K562 (cell line): ENCODE results near the gene PTHLH. TPM values are rescaled to one million over a fixed set of nuclear protein-coding genes. Genes with fewer than 3 reads are reported as not detected.
A peak's percentile ranks its signal among the peaks of the same experiment; 100 is the strongest.

ENCODE experiments used
- BMI1 ChIP-seq: fragments of 150-350 bp; IDR thresholded peaks from 2 replicates; pipeline ENCODE4 v1.6.1; 2014; ENCODE audit warnings: low read length
- COPS2 ChIP-seq: fragments of 450-650 bp; conservative IDR thresholded peaks from 2 replicates; pipeline ENCODE4 v1.6.1; 2016; ENCODE audit warnings: mild to moderate bottlenecking, moderate library complexity
- CTBP1 ChIP-seq: fragments of 450-650 bp; IDR thresholded peaks from 2 replicates; pipeline ENCODE4 v1.6.1; 2016; ENCODE audit warnings: borderline replicate concordance
- CXXC5 ChIP-seq: fragments of 250-450 bp; sonication (Bioruptor Pico); IDR thresholded peaks from 2 replicates; pipeline ENCODE4 v1.8.0; 2022; ENCODE audit warnings: inconsistent platforms, mild to moderate bottlenecking, moderate library complexity
- L3MBTL2 ChIP-seq: fragments of 450-650 bp; IDR thresholded peaks from 2 replicates; pipeline ENCODE4 v1.6.1; 2016; ENCODE audit warnings: mild to moderate bottlenecking, moderate library complexity
- MAX ChIP-seq: sonication (generic); formaldehyde crosslinking; IDR thresholded peaks from 2 replicates; pipeline ENCODE4 v1.9.0; 2022; ENCODE audit warnings: mild to moderate bottlenecking, missing genetic modification reagents
- MAZ ChIP-seq, 2 experiments: fragments of 450-650 bp in 1 of 2; sonication (generic) in 1 of 2; formaldehyde crosslinking; IDR thresholded peaks in 1 of 2; conservative IDR thresholded peaks in 1 of 2; 2 replicates each; pipeline versions ENCODE4 v1.4.0 to v1.5.0; 2020; ENCODE audit warnings: mild to moderate bottlenecking in 1 of 2, missing genetic modification reagents in 1 of 2
- MYNN ChIP-seq, 2 experiments: sonication (generic); formaldehyde crosslinking in 1 of 2; IDR thresholded peaks; 2 replicates each; pipeline versions ENCODE4 v1.5.0 to v1.6.1; 2016 to 2020; ENCODE audit warnings: antibody characterized with exemption in 1 of 2, missing genetic modification reagents in 1 of 2
- NFRKB ChIP-seq: fragments of 450-650 bp; IDR thresholded peaks from 2 replicates; pipeline ENCODE4 v1.6.1; 2016; ENCODE audit warnings: low read depth
- NRF1 ChIP-seq, 2 experiments: fragments of 450-650 bp; IDR thresholded peaks in 1 of 2; conservative IDR thresholded peaks in 1 of 2; 2 replicates each; pipeline ENCODE4 v1.6.1; 2014; ENCODE audit warnings: mild to moderate bottlenecking in 2 of 2
- RFX1 ChIP-seq: fragments of 450-650 bp; IDR thresholded peaks from 2 replicates; pipeline ENCODE4 v1.6.1; 2016; ENCODE audit warnings: mild to moderate bottlenecking, moderate library complexity
- SIRT6 ChIP-seq: IDR thresholded peaks from one replicate; pipeline ENCODE4 v1.6.1; 2012; ENCODE audit warnings: low read depth, mild to moderate bottlenecking, control low read depth, inconsistent platforms, low read length, moderate library complexity
- SMC3 ChIP-seq: conservative IDR thresholded peaks from 2 replicates; pipeline ENCODE4 v1.6.1; 2011; ENCODE audit warnings: low read depth, low read length, improper control_type of control experiment; ENCODE audit not compliant: insufficient read depth
- TEAD1 ChIP-seq, 2 experiments: fragments of 450-650 bp in 1 of 2; sonication (generic) in 1 of 2; formaldehyde crosslinking; IDR thresholded peaks; 2 replicates each; pipeline versions ENCODE4 v1.4.0 to v1.8.0; 2020 to 2022; ENCODE audit warnings: mild to moderate bottlenecking in 2 of 2, missing genetic modification reagents in 1 of 2
- TOE1 ChIP-seq, 2 experiments: fragments of 450-650 bp in 1 of 2; sonication (generic) in 1 of 2; formaldehyde crosslinking in 1 of 2; IDR thresholded peaks; 2 replicates each; pipeline versions ENCODE4 v1.7.1 to v1.8.0; 2016 to 2022; ENCODE audit warnings: borderline replicate concordance in 2 of 2, mild to moderate bottlenecking in 2 of 2, antibody characterized with exemption in 1 of 2, inconsistent platforms in 1 of 2, low read depth in 1 of 2, missing genetic modification reagents in 1 of 2, moderate library complexity in 1 of 2
- XRCC5 ChIP-seq: fragments of 200-400 bp; formaldehyde crosslinking; IDR thresholded peaks from 2 replicates; pipeline ENCODE4 v1.6.1; 2017; ENCODE audit warnings: low read depth, mild to moderate bottlenecking, low read length
- ZNF592 ChIP-seq: fragments of 450-650 bp; IDR thresholded peaks from 2 replicates; pipeline ENCODE4 v1.6.1; 2017; ENCODE audit warnings: antibody characterized with exemption, mild to moderate bottlenecking
- polyA plus RNA-seq, 8 experiments: library from polyadenylated mRNA; depleted of rRNA in 4 of 8; stranded (reverse) in 5 of 8; unstranded in 3 of 8; fragments of >200 nt; fragmentation: Nextera tagmentation in 2 of 8; fragmentation: Illumina TruSeq in 1 of 8; extraction: Ambion mirVana in 2 of 8; extraction: Trizol in 1 of 8; gene quantifications; 2 replicates each; pipeline versions ENCODE4 v1.2.1 to v1.2.3, GENCODE V29; 2011 to 2014; ENCODE audit warnings: inconsistent platforms in 1 of 8, missing spikeins in 1 of 8
- total RNA-seq, 7 experiments: library from RNA; depleted of rRNA in 6 of 7; stranded (reverse); fragments of >200 nt in 6 of 7; fragmentation: Illumina TruSeq in 2 of 7; extraction: Trizol in 2 of 7; gene quantifications; 2 replicates each; pipeline versions ENCODE4 v1.2.1 to v1.2.3, GENCODE V29; 2011 to 2021; ENCODE audit warnings: low replicate concordance in 1 of 7
- TF ChIP-seq, protein P1 (sequence below): fragments of 250-450 bp; sonication (Bioruptor Pico); IDR thresholded peaks from 2 replicates; pipeline ENCODE4 v1.4.0; 2020
- TF ChIP-seq, protein P2 (sequence below): sonication (generic); formaldehyde crosslinking; IDR thresholded peaks from 2 replicates; pipeline ENCODE4 v1.8.0; 2022; ENCODE audit warnings: missing genetic modification reagents, mild to moderate bottlenecking, moderate library complexity, borderline replicate concordance

PTHLH gene
- total and polyA plus RNA-seq, 9 of the 15 experiments (the other 6 are each of a cell fraction or from before 2014, with no cell fraction given): 0.14 to 2.5 (median 0.74) TPM

- TF ChIP-seq TOE1 (IDR thresholded peaks at IDR 0.05; ENCODE audit: borderline replicate concordance) (0 out of 2 replicates have a peak, but pooled peaks have one; percentile 47), TOE1 (CRISPR knock-in tag; IDR thresholded peaks at IDR 0.05; ENCODE audit: borderline replicate concordance, low read depth) (no peak), SMC3 (0 out of 2 replicates have a peak, but pooled peaks have one; percentile 8), NFRKB (no peak), RFX1 (peak; percentile 31; the same call in 1 of the 2 replicates), TEAD1 (CRISPR knock-in tag; IDR thresholded peaks at IDR 0.05) (peak in 1 of 2 experiments; percentile 70; a peak in 1 of 4 replicates), NRF1 (conservative IDR thresholded peaks at IDR 0.05 in 1 of 2, IDR thresholded peaks at IDR 0.05 in 1 of 2) (peak; percentile 50 to 57), L3MBTL2 (peak; percentile 95), MAZ (CRISPR knock-in tag; conservative IDR thresholded peaks at IDR 0.05 in 1 of 2, IDR thresholded peaks at IDR 0.05 in 1 of 2) (peak; percentile 27 to 58; a peak in 3 of 4 replicates), XRCC5 (0 out of 2 replicates have a peak, but pooled peaks have one; percentile 55), SIRT6 (no peak), COPS2 (no peak), MAX (CRISPR knock-in tag) (no peak), CXXC5 (CRISPR knock-in tag) (peak; percentile 67), BMI1 (no peak), MYNN (IDR thresholded peaks at IDR 0.05) (0 out of 2 replicates have a peak, but pooled peaks have one; percentile 34), MYNN (CRISPR knock-in tag; IDR thresholded peaks at IDR 0.05) (no peak), CTBP1 (peak; percentile 28; the same call in 1 of the 2 replicates), ZNF592 (0 out of 2 replicates have a peak, but pooled peaks have one; percentile 41)
- TF ChIP-seq, protein P1, sequence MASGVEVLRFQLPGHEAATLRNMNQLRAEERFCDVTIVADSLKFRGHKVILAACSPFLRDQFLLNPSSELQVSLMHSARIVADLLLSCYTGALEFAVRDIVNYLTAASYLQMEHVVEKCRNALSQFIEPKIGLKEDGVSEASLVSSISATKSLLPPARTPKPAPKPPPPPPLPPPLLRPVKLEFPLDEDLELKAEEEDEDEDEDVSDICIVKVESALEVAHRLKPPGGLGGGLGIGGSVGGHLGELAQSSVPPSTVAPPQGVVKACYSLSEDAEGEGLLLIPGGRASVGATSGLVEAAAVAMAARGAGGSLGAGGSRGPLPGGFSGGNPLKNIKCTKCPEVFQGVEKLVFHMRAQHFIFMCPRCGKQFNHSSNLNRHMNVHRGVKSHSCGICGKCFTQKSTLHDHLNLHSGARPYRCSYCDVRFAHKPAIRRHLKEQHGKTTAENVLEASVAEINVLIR (CRISPR knock-in tag): no peak
- TF ChIP-seq, protein P2, sequence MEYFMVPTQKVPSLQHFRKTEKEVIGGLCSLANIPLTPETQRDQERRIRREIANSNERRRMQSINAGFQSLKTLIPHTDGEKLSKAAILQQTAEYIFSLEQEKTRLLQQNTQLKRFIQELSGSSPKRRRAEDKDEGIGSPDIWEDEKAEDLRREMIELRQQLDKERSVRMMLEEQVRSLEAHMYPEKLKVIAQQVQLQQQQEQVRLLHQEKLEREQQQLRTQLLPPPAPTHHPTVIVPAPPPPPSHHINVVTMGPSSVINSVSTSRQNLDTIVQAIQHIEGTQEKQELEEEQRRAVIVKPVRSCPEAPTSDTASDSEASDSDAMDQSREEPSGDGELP: peak; percentile 46
Observed at GRCh38 chr12:27969624-27970400, 2.7 kb downstream of the PTHLH start (continued).
